Activated CD4-positive, alpha-beta T cell treated with anti-CD3 and anti-CD28 coated beads, Interleukin-2, amount 50 U/mL, for 48 hours (primary cell): ENCODE measurements around the gene ARHGAP4.

Experiments
- DNase-seq, 2 experiments: peaks; one replicate each; pipeline ENCODE4 v3.0.0-alpha.2; 2020

ARHGAP4 gene

DNA sequence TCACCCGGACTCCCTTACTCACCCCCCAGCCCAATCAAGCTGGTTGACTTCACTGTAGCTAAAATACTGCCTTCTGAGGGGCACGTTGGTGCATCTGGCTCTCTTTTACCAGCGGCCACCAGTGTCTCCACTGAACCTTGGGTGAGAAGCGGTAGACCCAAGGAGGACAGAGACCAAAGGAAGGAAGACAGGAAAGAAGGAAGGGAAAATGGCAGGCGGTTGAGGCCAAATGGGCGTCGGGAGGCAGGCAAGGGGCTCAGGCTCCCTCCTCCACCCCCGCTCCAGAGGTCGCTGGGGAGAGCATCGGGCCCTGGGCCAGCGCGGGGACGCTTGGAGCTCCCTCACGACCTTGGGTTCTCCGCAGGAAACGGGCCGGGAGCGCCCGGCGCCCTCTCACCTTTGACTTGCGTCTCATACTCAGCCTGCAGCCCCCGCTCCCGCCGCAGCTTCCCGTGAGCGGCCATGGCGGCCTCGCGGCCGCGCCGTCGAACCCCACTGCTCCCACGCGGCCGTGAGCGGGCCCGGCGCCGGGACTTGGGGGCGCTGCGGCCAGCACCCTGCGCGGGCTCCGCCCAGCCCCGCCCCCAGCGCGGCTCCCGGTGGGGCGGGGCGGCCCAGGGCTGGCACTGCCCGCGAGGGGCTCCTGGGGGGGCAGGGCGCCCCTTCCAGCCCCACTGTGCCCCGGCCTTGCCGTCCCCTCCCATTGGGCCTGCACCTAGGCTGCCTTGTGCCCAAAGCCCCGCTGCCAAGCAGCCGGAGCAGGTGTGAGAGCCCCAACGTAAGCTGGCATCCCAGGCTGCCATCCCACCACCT is at the start of gene ARHGAP4:
ARHGAP4 (minus strand) TSS at position 526 of the 813 bp plus-strand sequence; CDS start at position 464, 62 bp downstream.
- DNase-seq: peak; percentile 49 to 59

GRCh38 chrX:153974726-153975286 is 48.7 kb upstream of the ARHGAP4 start:
- no peak for DNase-seq

DNA sequence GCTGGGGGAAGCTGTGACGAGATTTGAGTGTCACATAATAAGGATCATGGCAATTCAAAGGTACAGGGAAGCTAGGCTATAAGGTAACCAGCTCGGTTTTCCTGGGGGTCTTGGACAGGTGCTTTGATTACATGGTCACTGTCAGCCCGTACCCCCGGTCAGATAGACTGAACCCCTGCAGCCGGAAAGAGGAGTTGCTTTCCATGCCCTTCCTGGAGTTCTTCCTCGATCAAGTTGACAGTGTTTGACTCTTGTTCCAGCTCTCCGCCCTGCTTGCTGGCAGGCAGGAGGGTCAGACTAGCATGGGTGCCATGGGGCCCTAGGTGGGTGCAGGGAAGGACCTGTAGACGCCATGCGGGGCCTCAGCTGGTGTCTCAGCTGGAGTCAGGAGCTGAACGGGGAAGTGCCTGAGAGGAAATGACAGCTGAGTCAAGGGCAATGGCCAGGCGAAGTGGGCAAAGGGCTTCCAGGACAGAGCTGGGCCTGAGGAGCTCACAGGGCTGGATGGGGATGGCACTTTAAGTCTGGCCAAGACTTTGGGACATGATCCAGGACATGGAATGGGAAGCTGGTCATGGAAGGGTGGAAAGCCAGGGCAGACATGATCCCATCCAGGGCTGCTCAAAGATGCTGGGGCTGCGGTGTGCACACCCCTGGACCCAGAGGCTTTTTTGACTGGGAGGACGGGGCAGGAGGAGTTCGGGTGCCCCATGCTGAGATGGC is 48.1 kb upstream of the ARHGAP4 start:
- no peak for DNase-seq

- DNase-seq: no peak
Measured at GRCh38 chrX:153973127-153974002, 47.3 kb upstream of the ARHGAP4 start.

- peak; percentile 85 to 88 for DNase-seq
Measured at GRCh38 chrX:153972368-153973126, 46.5 kb upstream of the ARHGAP4 start, which contains the start of gene TMEM187. TSS of gene TMEM187 (plus strand) at chrX:153972754. CDS start at chrX:153982063, 9,309 bp downstream.

DNA sequence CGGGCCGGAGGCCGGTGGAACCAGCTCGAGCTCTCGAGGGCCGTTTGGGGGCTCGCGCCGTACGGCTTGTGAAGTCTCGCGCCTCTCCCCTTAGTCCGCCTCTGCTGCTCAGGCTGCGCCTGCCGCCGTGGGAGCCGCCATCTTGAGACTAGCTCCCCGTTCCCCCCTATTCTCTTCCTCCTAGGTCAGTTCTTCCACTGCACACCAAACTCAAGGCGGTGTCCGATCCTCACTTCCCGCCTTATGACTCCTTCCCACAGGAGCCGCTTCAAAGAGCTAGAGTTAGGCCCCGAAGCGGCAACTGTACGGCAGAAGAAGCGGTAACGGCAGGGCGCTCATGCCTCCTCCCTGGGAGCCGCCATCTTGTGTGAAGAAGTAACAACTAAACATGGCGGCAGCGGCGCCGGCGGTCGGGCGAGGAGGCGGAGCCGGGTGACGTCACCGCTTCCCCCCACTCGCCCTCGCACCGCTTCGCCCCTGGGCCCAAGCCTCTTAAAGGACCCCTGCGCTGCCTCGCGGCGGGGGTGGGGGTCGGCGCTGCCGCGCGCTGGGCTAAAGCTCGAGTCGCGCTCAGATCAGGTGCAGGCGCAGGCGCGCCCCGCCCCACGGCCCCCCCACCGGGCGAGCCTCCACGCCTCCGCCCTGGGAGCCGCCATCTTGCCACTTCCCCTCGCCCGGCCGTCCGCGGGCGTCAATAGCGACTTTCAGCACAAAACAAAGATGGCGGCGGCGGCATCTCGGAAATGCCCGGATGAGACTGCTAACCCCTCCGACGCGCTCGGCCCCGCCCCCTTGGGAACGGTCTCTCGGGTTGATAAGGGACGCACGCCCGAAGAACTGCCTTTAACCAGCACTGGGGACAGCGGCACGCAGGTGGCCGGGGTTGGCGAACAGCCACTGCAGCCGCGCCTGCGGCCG is 45.6 kb upstream of the ARHGAP4 start, which contains the start of gene HCFC1:
HCFC1 (minus strand) TSS at position 369 of the 918 bp plus-strand sequence. CDS start 978 bp downstream, outside the sequence.
- DNase-seq: peak; percentile 87 to 89

DNA sequence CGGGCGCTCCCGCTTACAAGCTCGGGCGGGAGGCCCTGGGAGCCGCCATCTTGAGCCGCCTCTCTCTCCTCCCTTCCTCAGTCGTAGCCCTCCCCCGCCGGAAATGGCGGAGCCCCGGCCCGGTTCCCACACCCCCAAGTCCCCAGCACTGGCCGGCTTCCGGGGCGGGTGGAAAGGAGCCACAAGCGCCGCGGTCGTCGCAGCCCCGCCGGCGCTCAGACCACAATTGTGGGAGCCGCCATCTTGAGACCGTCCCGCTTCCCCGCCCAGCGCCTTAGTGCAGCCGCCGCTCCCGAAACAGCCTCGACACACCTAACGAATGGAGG is 45.0 kb upstream of the ARHGAP4 start:
- peak; percentile 83 to 87 for DNase-seq

GRCh38 chrX:153970357-153971123 is 44.5 kb upstream of the ARHGAP4 start:
- DNase-seq: peak in 1 of 2 experiments; percentile 44

GRCh38 chrX:153969904-153970356 is 43.9 kb upstream of the ARHGAP4 start:
- no peak for DNase-seq

DNA sequence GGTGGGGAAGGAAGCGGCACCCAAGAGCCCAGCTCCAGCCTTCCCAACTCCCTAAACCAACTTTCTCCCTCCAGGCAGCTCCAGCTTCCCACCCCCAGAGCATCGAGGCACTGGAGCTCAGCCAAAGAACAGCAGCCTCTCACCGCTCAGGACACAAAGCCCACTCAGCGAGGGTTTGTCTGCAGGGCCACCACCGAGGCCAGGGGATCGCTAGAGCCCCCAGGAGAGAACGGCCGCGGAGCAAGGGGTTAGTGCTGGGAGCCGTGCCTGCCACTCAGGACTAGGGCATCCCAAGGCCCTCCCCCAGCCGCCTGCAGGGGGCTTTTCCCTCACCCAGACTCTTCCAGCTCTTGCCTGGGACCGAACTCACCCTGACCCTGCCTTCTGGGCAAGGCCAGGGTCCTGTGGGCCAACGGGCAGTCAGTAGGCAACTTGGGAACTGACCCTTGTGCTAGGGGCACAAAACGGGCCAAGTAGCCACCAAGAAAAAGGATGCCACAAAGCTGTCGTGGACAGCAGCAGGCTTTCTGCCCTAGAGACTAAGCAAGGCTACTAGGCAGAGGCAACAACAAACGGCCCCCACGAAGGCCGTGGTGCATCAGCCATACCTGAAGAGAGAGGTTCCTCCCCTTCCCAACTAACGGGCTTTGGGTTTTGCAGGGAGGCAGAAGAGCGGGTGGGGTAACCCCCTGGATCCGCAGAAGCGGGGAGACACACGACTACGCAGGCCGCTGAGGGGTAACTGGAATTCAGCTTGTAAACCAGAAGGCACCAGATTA is 43.2 kb upstream of the ARHGAP4 start:
- DNase-seq: no peak

GRCh38 chrX:153968754-153969124 is 42.7 kb upstream of the ARHGAP4 start:
- peak in 1 of 2 experiments; percentile 47 for DNase-seq

DNA sequence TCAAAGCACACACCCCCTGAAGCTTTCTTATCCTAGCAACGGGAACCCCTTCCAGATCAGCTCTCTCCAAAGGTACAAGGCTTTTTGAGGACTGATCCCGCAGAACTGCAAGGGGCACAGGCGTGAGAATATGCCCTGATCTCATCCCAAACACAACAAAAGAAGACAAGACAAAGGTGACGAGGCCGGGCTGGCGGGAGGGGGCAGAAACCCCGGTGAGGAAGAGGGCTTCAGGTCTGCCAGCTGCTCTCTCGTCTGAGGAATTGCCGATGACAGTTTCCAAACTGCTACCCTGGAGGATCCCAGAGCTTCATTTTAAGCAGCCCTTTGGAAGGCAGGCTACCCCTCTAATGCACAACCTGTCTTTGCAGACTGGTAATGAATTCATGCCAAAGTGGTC is 42.2 kb upstream of the ARHGAP4 start:
- DNase-seq: no peak

DNA sequence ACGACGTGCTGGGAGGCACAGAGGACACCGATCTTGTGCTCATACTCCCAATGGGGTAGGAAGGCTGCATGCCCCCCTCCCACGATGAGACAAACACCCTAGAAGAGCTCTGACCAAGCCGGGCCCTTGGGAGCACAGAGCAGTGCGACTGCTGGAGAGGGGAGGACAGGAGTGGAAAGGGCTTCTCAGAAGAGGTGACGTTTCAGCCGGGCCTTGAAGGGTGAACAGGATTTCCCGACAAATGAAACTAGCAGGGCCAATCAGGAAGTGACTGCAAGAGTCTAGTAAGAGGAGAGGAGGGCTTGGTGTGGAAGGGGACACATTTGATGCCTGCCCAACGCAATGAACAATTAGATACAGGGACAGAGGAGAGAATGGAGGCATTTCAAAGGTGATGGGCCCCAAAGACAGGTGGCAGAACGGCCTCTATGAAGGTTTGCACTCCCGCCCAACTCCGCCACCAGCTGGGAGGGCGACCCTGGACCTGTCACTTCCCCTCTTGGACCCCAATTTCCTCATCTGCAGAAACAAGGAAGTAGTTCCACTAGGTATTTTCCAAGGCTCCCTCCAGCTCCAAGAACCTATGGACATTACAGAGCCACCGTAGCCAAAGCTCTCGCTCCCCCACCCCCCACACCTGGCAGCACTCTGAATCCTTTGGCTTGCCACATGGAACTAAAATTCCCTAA is 41.6 kb upstream of the ARHGAP4 start:
- peak in 1 of 2 experiments; percentile 48 for DNase-seq

DNA sequence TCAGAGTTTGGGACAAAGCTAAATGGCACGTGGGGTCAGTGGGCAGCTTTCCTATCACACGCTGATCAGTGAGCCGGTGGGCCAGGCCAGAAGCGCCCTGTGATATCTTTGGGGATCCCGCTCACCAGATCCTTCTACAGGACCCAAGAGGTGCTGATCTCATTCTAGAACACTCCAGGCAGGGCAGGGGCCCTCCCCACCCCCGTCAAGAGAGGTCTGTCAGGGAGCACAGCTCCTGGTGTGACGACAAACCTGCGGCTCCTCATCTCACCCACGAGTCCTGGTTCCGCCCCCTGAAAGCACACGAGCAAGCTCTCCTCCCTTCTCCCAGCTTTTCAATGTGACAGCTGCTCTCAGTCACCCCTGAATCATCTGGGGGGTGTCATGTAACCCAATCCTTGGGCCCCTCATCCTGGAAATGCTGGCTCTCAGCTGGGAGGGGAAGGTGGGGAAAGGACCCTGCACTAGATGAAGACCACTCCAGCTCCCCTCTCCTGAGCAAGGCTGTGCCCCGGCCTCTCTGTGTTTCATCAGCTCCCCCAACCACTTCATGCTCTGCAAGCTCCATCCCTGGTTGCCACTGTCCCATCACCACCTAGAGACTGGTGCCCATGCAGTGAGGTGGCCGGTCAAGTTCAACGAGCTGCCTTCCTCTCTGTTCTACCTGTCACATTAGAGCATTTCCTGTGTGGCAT is 40.9 kb upstream of the ARHGAP4 start:
- DNase-seq: peak; percentile 61 to 71

DNA sequence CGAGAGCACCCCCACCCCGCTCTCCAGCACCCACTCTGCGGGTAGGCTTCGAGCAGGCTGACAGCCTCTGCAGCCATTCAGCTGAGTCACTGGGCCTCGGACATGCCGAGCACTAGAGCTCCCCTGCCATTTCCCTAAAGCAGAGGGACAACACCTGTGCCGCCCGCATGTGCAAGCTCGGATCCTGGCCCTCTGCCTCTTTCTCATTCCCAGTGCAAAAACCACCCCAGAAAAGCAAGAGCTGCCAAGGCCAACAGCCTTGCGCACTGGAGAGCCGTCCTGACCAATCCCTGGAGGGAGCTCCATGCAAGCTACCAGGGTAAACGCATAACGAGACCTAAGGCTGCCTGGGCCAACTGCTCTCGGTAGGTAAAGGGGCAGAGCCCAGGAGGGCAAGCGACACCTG is 40.2 kb upstream of the ARHGAP4 start:
- no peak for DNase-seq

GRCh38 chrX:153965406-153965805 is 39.3 kb upstream of the ARHGAP4 start:
- DNase-seq: no peak

GRCh38 chrX:153964105-153964504 is 38.0 kb upstream of the ARHGAP4 start:
- no peak for DNase-seq

- DNase-seq: no peak
Measured at GRCh38 chrX:153963546-153963945, 37.5 kb upstream of the ARHGAP4 start.
